Nephron progenitor cell (in vitro differentiated cells): ENCODE data around the gene LAMC3.

Source experiments
- DNase-seq: peaks from one replicate; pipeline ENCODE4 v3.0.0; 2021
- H3K27ac Mint-ChIP-seq: 2 replicates; pipeline ENCODE4 v1.8.0; 2021; ENCODE audit warnings: mild to moderate bottlenecking, moderate library complexity, mixed read lengths
- H3K27me3 Mint-ChIP-seq: 2 replicates; pipeline ENCODE4 v1.8.0; 2021; ENCODE audit warnings: mild to moderate bottlenecking, low read depth, mixed read lengths; ENCODE audit not compliant: poor library complexity
- H3K36me3 Mint-ChIP-seq: 2 replicates; pipeline ENCODE4 v1.8.0; 2021; ENCODE audit warnings: low read depth, mixed read lengths
- H3K4me1 Mint-ChIP-seq: 2 replicates; pipeline ENCODE4 v1.8.0; 2021; ENCODE audit warnings: mixed read lengths
- H3K4me3 Mint-ChIP-seq: 2 replicates; pipeline ENCODE4 v1.8.0; 2021; ENCODE audit warnings: mild to moderate bottlenecking, moderate library complexity, mixed read lengths
- H3K9me3 Mint-ChIP-seq: 2 replicates; pipeline ENCODE4 v1.8.0; 2021; ENCODE audit warnings: mild to moderate bottlenecking, moderate library complexity, mixed read lengths
- CTCF ChIP-seq: fragments of 200-600 bp; sonication (generic); IDR thresholded peaks from 2 replicates; pipeline ENCODE4 v1.5.0; 2021; ENCODE audit warnings: antibody characterized with exemption

Gene LAMC3

DNA sequence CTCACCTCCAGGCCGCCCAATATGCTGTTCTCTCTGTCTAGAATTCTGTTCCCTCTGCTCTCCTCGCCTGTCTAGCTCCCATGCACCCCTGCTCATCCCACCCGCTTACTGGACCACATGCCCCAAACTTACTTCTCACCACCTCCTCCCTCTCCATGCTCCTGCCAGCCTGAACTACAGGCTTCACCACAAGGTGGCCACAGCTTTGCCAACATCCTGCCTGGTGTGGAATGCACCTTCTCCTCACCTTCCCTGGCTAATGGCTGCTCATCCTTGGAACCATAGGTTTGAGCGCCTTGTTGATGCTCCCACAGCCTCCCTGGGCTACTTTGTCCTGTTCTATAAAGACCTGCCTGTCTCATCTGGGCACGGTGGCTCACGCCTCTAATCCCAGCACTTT, 9.6 kb downstream of the LAMC3 start:
- TF ChIP-seq CTCF: no peak
- Mint-ChIP-seq H3K4me1 (peaks cover 29% of the 10 kb centered on the region), H3K27me3 (peaks cover 40% of the 10 kb centered on the region), H3K36me3 (no peaks in the 10 kb centered on the region), H3K4me3 (no peak overlapping the region), H3K27ac (no peak overlapping the region), H3K9me3 (peaks cover 4% of the 10 kb centered on the region)
- no peak for DNase-seq

- H3K36me3 Mint-ChIP-seq: no peaks in the 10 kb centered on the region
- H3K27ac Mint-ChIP-seq: no peak overlapping the region
- no peak for TF ChIP-seq CTCF
- H3K4me3 Mint-ChIP-seq: no peak overlapping the region
- peaks cover 46% of the 10 kb centered on the region for H3K27me3 Mint-ChIP-seq
- peaks cover 4% of the 10 kb centered on the region for H3K9me3 Mint-ChIP-seq
- H3K4me1 Mint-ChIP-seq: peaks cover 20% of the 10 kb centered on the region
- DNase-seq: no peak
Measured at GRCh38 chr9:131019388-131020239, 10.6 kb downstream of the LAMC3 start.

- Mint-ChIP-seq H3K9me3 (peaks cover 4% of the 10 kb centered on the region), H3K4me1 (peaks cover 20% of the 10 kb centered on the region), H3K27me3 (peaks cover 54% of the 10 kb centered on the region), H3K27ac (no peak overlapping the region), H3K4me3 (no peak overlapping the region), H3K36me3 (no peaks in the 10 kb centered on the region)
- TF ChIP-seq CTCF: no peak
- DNase-seq: no peak
Measured at GRCh38 chr9:131020388-131020787, 11.4 kb downstream of the LAMC3 start.

GRCh38 chr9:131020862-131021261, 11.9 kb downstream of the LAMC3 start:
- TF ChIP-seq CTCF: no peak
- no peak overlapping the region for H3K4me3 Mint-ChIP-seq
- no peak for DNase-seq

GRCh38 chr9:131021785-131022184, 12.8 kb downstream of the LAMC3 start:
- peaks cover 9% of the 10 kb centered on the region for H3K4me1 Mint-ChIP-seq
- peaks cover 52% of the 10 kb centered on the region for H3K27me3 Mint-ChIP-seq
- no peak overlapping the region for H3K4me3 Mint-ChIP-seq
- no peaks in the 10 kb centered on the region for H3K36me3 Mint-ChIP-seq
- H3K27ac Mint-ChIP-seq: no peak overlapping the region
- H3K9me3 Mint-ChIP-seq: peaks cover 4% of the 10 kb centered on the region
- no peak for TF ChIP-seq CTCF
- no peak for DNase-seq

More at GRCh38 chr9:131020862-131021261, 11.9 kb downstream of the LAMC3 start:
- peaks cover 58% of the 10 kb centered on the region for H3K27me3 Mint-ChIP-seq
- no peak overlapping the region for H3K27ac Mint-ChIP-seq
- H3K9me3 Mint-ChIP-seq: peaks cover 4% of the 10 kb centered on the region
- no peaks in the 10 kb centered on the region for H3K36me3 Mint-ChIP-seq
- H3K4me1 Mint-ChIP-seq: peaks cover 18% of the 10 kb centered on the region
